LNCAP (cell line): ENCODE data around the gene DNAH17.

Experiments
- TF ChIP-seq, protein P1 (sequence below): fragments of 450-650 bp; IDR thresholded peaks from 2 replicates; pipeline ENCODE4 v1.5.1; 2017; ENCODE audit warnings: mild to moderate bottlenecking

The DNAH17 gene

DNA sequence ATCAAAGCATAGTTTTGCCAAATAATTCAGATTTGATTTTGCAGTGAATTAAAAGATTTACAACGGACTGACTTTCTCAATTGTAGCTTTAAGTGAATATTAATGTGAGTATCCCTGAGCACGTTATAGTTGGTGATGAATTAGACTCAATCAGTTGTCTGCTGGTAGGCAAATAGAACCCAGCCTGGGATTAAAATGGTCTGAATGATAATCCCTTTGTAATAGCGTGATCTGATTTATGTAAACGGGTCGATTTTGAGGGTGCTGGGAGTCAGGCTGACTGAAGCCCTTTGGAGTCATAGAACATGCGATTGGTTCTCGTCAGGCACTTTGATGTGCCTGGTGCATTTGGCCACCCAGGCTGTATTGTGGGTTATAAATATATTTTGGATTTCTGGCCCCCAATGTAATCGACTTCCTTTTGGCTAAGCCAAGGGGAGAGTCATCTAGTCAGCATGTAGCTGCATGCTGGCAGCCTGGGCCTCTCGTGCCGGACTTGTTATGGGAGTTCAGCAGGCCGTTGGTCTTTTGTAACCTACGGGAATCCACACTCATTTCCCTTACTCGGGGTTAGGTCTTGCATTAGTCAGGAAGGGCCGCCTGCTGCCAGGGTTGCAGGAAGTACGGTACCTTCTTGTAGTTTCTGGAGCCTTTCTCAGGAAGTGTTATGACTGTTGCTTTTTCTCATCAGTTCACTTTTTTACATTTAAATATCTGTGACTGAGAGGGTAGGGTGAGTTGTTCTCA is 193.3 kb downstream of the DNAH17 start:
- TF ChIP-seq, protein P1, sequence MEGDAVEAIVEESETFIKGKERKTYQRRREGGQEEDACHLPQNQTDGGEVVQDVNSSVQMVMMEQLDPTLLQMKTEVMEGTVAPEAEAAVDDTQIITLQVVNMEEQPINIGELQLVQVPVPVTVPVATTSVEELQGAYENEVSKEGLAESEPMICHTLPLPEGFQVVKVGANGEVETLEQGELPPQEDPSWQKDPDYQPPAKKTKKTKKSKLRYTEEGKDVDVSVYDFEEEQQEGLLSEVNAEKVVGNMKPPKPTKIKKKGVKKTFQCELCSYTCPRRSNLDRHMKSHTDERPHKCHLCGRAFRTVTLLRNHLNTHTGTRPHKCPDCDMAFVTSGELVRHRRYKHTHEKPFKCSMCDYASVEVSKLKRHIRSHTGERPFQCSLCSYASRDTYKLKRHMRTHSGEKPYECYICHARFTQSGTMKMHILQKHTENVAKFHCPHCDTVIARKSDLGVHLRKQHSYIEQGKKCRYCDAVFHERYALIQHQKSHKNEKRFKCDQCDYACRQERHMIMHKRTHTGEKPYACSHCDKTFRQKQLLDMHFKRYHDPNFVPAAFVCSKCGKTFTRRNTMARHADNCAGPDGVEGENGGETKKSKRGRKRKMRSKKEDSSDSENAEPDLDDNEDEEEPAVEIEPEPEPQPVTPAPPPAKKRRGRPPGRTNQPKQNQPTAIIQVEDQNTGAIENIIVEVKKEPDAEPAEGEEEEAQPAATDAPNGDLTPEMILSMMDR = no peak

DNA sequence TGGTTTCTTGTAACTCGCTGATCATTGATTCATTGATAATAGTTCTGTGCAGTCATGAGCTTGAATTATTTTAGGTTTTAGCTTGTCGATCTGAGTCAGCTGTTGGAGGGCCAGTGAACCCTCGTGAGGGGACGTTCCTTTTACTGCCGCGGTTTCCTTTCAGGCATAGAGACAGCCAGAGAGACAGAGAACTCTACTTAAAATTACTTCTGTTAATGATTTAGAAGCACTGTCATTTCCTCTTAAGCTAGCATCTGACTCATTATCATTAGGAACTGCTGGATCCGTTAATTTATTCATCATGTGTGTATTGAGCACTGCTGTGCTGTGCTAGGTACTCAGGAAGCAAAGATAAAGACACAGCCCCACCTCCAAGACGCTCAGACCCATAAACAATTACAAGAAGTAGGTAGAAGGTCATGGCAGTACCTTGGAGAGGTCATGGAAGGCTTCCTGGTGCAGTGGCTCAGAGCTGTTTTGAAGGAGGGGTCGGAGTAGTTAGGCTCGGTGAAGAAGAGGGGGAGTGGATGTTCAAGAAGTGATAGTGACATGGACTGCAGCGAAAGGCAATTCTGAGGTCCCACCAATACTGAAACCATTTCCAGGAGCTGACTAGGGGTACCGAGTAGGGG is 195.5 kb downstream of the DNAH17 start:
- TF ChIP-seq, protein P1 = no peak

DNA sequence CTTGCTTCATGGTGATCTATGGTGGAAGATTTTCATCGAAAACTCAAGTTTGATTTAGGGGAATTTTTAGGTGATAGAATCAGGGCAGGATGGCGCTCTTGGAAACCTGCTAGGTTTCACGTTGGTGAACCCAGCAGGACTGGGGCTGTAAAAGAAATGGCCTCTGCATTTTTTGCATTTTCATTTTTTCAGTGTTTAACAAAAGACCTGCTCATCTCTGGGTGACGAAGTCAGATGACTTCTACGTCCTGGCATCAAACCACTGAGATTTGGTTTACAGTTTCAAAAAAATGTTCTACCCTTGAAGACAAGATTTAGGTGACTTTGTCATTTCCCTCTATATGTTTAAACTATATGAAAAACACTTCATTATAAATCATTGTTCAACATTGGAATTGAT is 196.8 kb downstream of the DNAH17 start:
- TF ChIP-seq, protein P1 = no peak

DNA sequence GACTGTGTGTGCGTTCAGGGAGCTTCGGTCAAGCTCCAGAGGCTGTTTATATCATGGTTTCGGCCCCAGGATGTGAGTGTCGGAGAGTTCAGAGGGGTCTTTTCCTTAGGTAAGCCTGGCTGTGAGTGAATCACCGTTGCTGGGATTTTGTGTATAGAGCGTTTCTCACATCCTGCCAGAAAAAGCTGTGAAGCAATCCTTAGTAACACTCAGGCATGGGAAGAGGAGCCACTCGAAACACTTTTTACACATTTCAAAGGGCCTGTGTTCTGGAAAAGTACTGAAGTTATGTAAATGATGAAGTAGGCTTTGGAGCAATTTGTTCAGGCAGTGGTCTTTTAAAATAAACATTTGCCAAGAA is 198.1 kb downstream of the DNAH17 start:
- TF ChIP-seq, protein P1 = no peak

DNA sequence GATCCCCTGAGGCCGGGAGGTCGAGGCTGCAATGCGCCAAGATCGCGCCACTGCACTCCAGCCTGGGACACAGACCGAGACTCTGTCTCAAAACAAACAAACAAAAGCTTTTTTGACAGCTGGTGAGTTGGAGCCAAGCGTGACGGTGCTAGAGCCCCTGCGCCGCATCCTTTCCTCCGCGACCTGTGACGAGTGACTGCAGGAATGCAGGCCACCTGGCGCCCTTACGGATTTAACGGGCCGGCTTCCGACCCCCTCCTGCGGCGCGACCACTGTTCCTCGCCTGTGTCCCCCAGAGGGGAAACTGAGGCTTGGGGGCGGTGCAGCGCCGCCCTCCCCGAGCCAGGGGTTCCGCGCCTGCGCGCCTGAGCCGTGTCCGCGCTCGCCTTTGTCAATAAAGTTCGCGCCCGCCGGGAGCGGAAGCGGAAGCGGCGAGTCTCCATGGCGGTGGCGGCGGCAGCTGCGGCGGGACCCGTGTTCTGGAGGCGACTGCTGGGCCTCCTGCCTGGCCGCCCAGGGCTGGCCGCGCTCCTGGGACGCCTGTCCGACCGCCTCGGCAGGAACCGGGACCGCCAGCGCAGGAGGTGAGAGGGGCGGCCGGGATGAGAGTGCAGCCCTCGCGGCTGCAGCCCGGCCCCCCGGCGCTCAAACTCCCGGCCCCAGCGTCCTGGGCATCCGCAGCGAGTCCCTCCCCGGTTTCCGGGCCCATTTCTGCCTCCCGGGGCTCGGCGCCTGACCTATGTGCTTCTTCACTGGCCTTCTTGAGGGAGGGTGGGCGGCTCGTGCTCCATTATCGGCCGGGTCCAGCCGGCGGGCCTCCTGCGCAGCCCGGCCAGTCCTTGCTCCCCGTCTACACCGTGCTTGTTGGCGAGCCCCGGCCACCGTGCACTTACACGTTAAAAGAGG is 198.7 kb downstream of the DNAH17 start, which contains the start of gene PGS1:
PGS1 (plus strand) TSS at position 425 of the 906 bp plus-strand sequence; CDS start at position 442, 17 bp downstream.
- TF ChIP-seq, protein P1 = no peak

DNA sequence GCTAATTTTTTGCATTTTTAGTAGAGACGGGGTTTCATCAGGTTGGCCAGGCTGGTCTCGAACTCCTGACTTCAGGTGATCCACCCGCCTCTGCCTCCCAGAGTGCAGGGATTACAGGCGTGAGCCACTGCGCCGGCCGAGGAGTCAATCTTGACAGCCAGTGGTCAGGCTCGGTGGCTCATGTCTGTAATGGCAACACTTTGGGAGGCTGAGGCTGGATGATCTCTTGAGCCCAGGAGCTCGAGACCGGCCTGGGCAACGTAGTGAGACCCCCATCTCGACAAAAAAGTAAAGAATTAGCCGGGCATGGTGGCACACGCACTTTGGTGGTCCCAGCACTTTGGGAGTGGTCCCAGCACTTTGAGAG is 199.4 kb downstream of the DNAH17 start:
- TF ChIP-seq, protein P1 = no peak

DNA sequence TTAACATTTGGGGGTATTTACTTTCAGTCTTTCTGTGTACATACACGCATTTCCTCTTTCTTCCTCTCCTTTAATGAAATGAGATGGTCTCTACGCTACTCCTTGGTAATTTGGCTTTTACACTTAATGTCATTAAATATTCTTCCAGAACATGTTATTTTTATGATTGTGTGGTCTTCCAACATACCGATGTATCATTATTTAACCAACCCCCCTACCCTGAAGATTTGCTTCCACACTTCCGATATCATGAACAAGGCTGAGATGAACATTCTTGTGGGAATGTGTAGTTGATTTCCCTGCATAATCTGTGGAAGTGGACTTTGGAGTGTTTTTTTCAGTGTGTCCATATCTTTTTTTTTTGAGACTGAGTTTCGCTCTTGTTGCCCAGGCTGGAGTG is 201.0 kb downstream of the DNAH17 start:
- TF ChIP-seq, protein P1 = no peak
